T-helper 1 cell (primary cell): ENCODE results near the gene RGS10.
"Not testable (repeated sequence)": the region's sequence is repeated elsewhere in the genome, so short reads cannot be mapped to it uniquely, and the experiment has no call there.

Source experiments
- DNase-seq, 5 donors: peaks; one replicate each; pipeline ENCODE4 v3.0.0-alpha.2; 2012 to 2020
- total RNA-seq, 4 donors: gene quantifications; one replicate each; lab custom pipeline; 2026; lab: John Stamatoyannopoulos, UW

The RGS10 gene
- total RNA-seq, result 49.9 to 63.7 (median 57.2) reads per million in 4 donors

GRCh38 chr10:119542357-119542987, at the start of gene RGS10:
Gene RGS10 (minus strand): TSS chr10:119542719. CDS start chr10:119542638, 81 bp downstream.
- DNase-seq, result peak; percentile 67 to 89 (median 76)

- DNase-seq, result no peak
Measured at GRCh38 chr10:119588071-119588470, 45.6 kb upstream of the RGS10 start.

GRCh38 chr10:119578355-119578754, 35.8 kb upstream of the RGS10 start:
- DNase-seq, result no peak

GRCh38 chr10:119575991-119576390, 33.5 kb upstream of the RGS10 start:
- no peak for DNase-seq

- peak in 4 of 5 donors; percentile 12 to 57 (median 28) for DNase-seq
Measured at GRCh38 chr10:119575506-119575905, 33.0 kb upstream of the RGS10 start.

GRCh38 chr10:119567978-119568377, 25.5 kb upstream of the RGS10 start:
- DNase-seq, result no peak

- no peak for DNase-seq
Measured at GRCh38 chr10:119562097-119562496, 19.6 kb upstream of the RGS10 start.

- DNase-seq, result not testable (repeated sequence)
Measured at GRCh38 chr10:119559511-119559910, 17.0 kb upstream of the RGS10 start.

- DNase-seq, result not testable (repeated sequence)
Measured at GRCh38 chr10:119556081-119556480, 13.6 kb upstream of the RGS10 start.

- DNase-seq, result no peak
Measured at GRCh38 chr10:119555178-119555784, 12.8 kb upstream of the RGS10 start.

GRCh38 chr10:119550827-119551226, 8.3 kb upstream of the RGS10 start:
- no peak for DNase-seq

GRCh38 chr10:119549247-119549999, 6.9 kb upstream of the RGS10 start:
- no peak for DNase-seq

- no peak for DNase-seq
Measured at GRCh38 chr10:119546009-119546408, 3.5 kb upstream of the RGS10 start.

GRCh38 chr10:119545310-119545709, 2.8 kb upstream of the RGS10 start:
- DNase-seq, result no peak

- no peak for DNase-seq
Measured at GRCh38 chr10:119543814-119544642, 1.5 kb upstream of the RGS10 start.

- DNase-seq, result peak; percentile 25 to 70 (median 44)
Measured at GRCh38 chr10:119542988-119543813, 682 bp upstream of the RGS10 start.

- DNase-seq, result peak; percentile 15 to 52 (median 33)
Measured at GRCh38 chr10:119541459-119542356, 811 bp downstream of the RGS10 start.

- DNase-seq, result peak in 1 of 5 donors; percentile 28
Measured at GRCh38 chr10:119541046-119541445, 1.5 kb downstream of the RGS10 start.

- no peak for DNase-seq
Measured at GRCh38 chr10:119540038-119540437, 2.5 kb downstream of the RGS10 start.

- DNase-seq, result peak in 1 of 5 donors; percentile 13
Measured at GRCh38 chr10:119539359-119539825, 3.1 kb downstream of the RGS10 start.
